ENCODE data around the gene PLEKHG4B. TPM values are rescaled to one million over a fixed set of nuclear protein-coding genes. Genes with fewer than 3 reads are reported as not detected.

The PLEKHG4B gene
- total RNA-seq, 4 donors from 2014 or later = 5.5 to 10.9 (median 7.1) TPM

- no peak for DNase-seq
Observed at GRCh38 chr5:198516-199196, 106.7 kb downstream of the PLEKHG4B start.

DNA sequence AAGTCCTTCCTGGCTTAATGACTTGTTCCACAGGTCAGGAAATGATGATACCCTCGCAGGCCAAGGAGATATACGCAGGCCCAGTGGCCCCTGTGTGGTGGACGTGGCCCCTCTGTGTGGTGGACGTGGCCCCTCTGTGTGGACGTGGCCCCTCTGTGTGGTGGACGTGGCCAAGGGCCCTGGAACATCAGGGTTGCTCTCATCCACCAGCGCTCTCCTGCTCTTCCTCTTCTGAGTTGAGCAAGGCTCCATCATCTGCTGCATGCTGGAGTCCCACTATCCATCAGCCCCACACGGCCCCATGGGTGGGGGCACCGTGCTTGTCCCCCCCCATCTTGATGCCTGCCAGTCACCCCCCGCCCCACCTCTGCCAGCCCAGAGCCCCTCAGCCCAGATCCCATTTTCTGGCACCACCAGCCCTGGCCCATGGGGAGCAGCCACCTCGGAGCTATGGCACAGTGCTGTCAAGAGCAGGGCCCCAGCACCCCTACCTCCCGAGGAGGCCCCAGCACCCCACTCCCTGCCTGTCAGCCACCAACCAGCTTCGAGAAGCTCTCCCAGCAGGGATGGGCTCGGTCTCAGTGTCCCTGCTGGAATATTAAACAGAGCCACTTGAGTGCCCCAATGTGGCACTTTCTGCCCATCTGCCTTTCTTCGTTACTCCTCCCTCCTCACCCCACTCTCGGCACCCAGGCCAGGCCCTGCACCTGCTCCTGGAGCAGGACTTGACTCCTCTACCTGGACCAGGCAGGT, 107.4 kb downstream of the PLEKHG4B start:
- Histone ChIP-seq H3K36me3 (peaks cover 0 to 12% of the 10 kb centered on the region in 2 donors), H3K4me3 (replicated peaks in 1 of 3) (no peak overlapping the region), H3K9me3 (no peaks in the 10 kb centered on the region), H3K4me1 (no peaks in the 10 kb centered on the region), H3K27ac (no peak overlapping the region), H3K27me3 (no peaks in the 10 kb centered on the region)
- TF ChIP-seq, protein P1, sequence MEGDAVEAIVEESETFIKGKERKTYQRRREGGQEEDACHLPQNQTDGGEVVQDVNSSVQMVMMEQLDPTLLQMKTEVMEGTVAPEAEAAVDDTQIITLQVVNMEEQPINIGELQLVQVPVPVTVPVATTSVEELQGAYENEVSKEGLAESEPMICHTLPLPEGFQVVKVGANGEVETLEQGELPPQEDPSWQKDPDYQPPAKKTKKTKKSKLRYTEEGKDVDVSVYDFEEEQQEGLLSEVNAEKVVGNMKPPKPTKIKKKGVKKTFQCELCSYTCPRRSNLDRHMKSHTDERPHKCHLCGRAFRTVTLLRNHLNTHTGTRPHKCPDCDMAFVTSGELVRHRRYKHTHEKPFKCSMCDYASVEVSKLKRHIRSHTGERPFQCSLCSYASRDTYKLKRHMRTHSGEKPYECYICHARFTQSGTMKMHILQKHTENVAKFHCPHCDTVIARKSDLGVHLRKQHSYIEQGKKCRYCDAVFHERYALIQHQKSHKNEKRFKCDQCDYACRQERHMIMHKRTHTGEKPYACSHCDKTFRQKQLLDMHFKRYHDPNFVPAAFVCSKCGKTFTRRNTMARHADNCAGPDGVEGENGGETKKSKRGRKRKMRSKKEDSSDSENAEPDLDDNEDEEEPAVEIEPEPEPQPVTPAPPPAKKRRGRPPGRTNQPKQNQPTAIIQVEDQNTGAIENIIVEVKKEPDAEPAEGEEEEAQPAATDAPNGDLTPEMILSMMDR (IDR thresholded peaks at IDR 0.05) = no peak
- TF ChIP-seq POLR2A (IDR thresholded peaks at IDR 0.05) = no peak
- 89 to 96% methylated on average over 9 to 14 of the region's 16 CpGs for WGBS, 2 donors
- intact Hi-C loops (cut with DNase I) = no loop called here
- no peak for DNase-seq

More at GRCh38 chr5:198516-199196, 106.7 kb downstream of the PLEKHG4B start:
- WGBS, 2 donors = 98% methylated on average over 13 to 16 of the region's 21 CpGs
- TF ChIP-seq, protein P1 (IDR thresholded peaks at IDR 0.05) = no peak
- TF ChIP-seq POLR2A (IDR thresholded peaks at IDR 0.05) = no peak
- H3K27ac ChIP-seq = no peak overlapping the region
- intact Hi-C loops (cut with DNase I) = no loop called here
- H3K9me3 ChIP-seq = no peaks in the 10 kb centered on the region
- no peak overlapping the region for H3K4me3 ChIP-seq (replicated peaks in 1 of 3)
- no peaks in the 10 kb centered on the region for H3K4me1 ChIP-seq
- H3K27me3 ChIP-seq = no peaks in the 10 kb centered on the region
- peaks cover 0 to 5% of the 10 kb centered on the region in 2 donors for H3K36me3 ChIP-seq

DNA sequence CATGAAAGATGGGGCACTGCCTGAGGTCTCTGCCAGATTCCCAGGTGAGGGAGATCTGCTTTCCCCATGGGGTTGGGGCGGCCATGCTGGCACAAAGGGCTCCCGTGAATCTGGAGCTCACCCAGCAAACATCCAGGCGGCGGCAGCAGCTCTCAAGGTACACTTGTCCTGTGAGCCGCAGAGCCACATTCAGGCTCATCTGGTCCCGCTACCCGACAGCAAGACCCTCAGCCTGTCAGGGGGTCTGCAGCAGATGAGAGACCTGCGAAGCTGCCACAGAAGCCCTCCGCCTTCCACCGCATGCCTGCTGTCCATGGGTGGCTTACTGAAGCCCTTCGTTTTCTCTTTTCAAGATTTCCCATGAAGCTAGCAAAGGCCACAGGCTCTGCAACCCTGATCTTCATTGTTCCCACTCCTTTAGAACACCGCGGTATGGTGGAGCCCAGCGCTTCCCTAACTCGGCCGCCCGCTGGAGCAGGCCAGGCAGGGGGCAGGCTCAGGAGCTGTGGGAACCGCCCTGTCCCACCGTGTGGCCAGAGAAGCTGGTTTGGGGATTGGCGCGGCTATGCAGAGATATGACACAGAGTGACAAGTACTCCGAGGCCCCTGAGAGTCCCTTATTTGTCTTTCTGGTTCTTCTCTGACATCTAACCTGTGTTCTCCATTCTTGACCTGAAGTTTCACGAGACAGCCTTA, 108.1 kb downstream of the PLEKHG4B start:
- TF ChIP-seq, protein P1 (IDR thresholded peaks at IDR 0.05) = no peak
- no peak for TF ChIP-seq POLR2A (IDR thresholded peaks at IDR 0.05)
- Histone ChIP-seq H3K9me3 (no peaks in the 10 kb centered on the region), H3K27ac (no peak overlapping the region), H3K36me3 (peaks cover 4 to 14% of the 10 kb centered on the region in 2 donors), H3K4me1 (no peaks in the 10 kb centered on the region), H3K4me3 (replicated peaks in 1 of 3) (no peak overlapping the region), H3K27me3 (no peaks in the 10 kb centered on the region)
- no peak for DNase-seq
- intact Hi-C loops (cut with DNase I) = no loop called here
- 87 to 93% methylated on average over 19 to 22 of the region's 23 CpGs for WGBS, 2 donors

DNA sequence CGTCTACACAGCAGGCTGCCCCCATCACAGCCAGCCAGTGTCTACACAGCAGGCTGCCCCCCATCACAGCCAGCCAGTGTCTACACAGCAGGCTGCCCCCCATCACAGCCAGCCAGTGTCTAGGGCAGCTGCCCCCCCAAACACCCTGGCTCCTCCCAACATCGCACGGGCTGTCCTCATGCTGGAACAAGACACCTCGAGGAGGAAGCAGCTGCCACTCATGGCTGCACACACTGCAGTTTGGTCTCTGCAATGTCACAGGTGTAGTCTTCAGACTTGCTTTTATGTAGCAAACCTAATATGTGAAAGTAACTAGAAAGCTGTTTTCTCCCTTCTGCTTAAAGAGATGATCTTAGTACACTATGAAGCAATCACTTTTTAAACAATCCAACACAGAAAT, 109.0 kb downstream of the PLEKHG4B start:
- H3K27me3 ChIP-seq = no peaks in the 10 kb centered on the region
- H3K36me3 ChIP-seq = peaks cover 7 to 19% of the 10 kb centered on the region in 2 donors
- H3K9me3 ChIP-seq = no peaks in the 10 kb centered on the region
- WGBS, 2 donors = 63 to 80% methylated on average over 1 to 2 of the region's 4 CpGs
- H3K4me3 ChIP-seq (replicated peaks in 1 of 3) = no peak overlapping the region
- TF ChIP-seq, protein P1 (IDR thresholded peaks at IDR 0.05) = no peak
- no peak for TF ChIP-seq POLR2A (IDR thresholded peaks at IDR 0.05)
- intact Hi-C loops (cut with DNase I) = no loop called here
- no peak overlapping the region for H3K27ac ChIP-seq
- H3K4me1 ChIP-seq = no peaks in the 10 kb centered on the region
- DNase-seq = no peak

All from thyroid gland (tissue), 4 donors.